ENCODE measurements around the gene FAM169A.
A peak's percentile ranks its signal among the peaks of the same experiment; 100 is the strongest.

The FAM169A gene

GRCh38 chr5:74786851-74787250, 79.3 kb downstream of the FAM169A start:
- H3K4me3 ChIP-seq (ENCODE audit: low read depth in 1 of 2, low read length in 1 of 2), result no peak overlapping the region
- H3K27me3 ChIP-seq, result no peaks in the 10 kb centered on the region
- H3K9me3 ChIP-seq, result no peaks in the 10 kb centered on the region
- TF ChIP-seq CTCF (IDR thresholded peaks at IDR 0.05), result no peak
- no peaks in the 10 kb centered on the region for H3K36me3 ChIP-seq
- no peaks in the 10 kb centered on the region for H3K4me1 ChIP-seq (ENCODE audit: control insufficient read depth in 1 of 2, insufficient read depth in 1 of 2, low read depth in 1 of 2, low read length in 1 of 2)
- H3K27ac ChIP-seq, result no peak overlapping the region

- Histone ChIP-seq H3K36me3 (peaks cover 45% of the 10 kb centered on the region), H3K27me3 (no peaks in the 10 kb centered on the region), H3K27ac (no peak overlapping the region), H3K9me3 (no peaks in the 10 kb centered on the region), H3K4me1 (ENCODE audit: control insufficient read depth in 1 of 2, insufficient read depth in 1 of 2, low read depth in 1 of 2, low read length in 1 of 2) (no peaks in the 10 kb centered on the region), H3K4me3 (ENCODE audit: low read depth in 1 of 2, low read length in 1 of 2) (no peak overlapping the region)
- TF ChIP-seq CTCF (IDR thresholded peaks at IDR 0.05), result no peak
Measured at GRCh38 chr5:74778609-74779008, 87.6 kb downstream of the FAM169A start.

- H3K36me3 ChIP-seq, result peaks cover 69% of the 10 kb centered on the region
- TF ChIP-seq CTCF (IDR thresholded peaks at IDR 0.05), result no peak
- H3K27ac ChIP-seq, result no peak overlapping the region
- H3K27me3 ChIP-seq, result no peaks in the 10 kb centered on the region
- peaks cover 6 to 8% of the 10 kb centered on the region in 2 experiments for H3K4me1 ChIP-seq (ENCODE audit: control insufficient read depth in 1 of 2, insufficient read depth in 1 of 2, low read depth in 1 of 2, low read length in 1 of 2)
- H3K9me3 ChIP-seq, result no peaks in the 10 kb centered on the region
- no peak overlapping the region for H3K4me3 ChIP-seq (ENCODE audit: low read depth in 1 of 2, low read length in 1 of 2)
Measured at GRCh38 chr5:74772359-74772758, 93.8 kb downstream of the FAM169A start.

- Histone ChIP-seq H3K9me3 (no peaks in the 10 kb centered on the region), H3K4me3 (ENCODE audit: low read depth in 1 of 2, low read length in 1 of 2) (peak overlapping the region; percentile 80 to 84), H3K27me3 (no peaks in the 10 kb centered on the region), H3K27ac (peak overlapping the region; percentile 87), H3K36me3 (peaks cover 37% of the 10 kb centered on the region), H3K4me1 (ENCODE audit: control insufficient read depth in 1 of 2, insufficient read depth in 1 of 2, low read depth in 1 of 2, low read length in 1 of 2) (peaks cover 20 to 22% of the 10 kb centered on the region in 2 experiments)
- TF ChIP-seq CTCF (IDR thresholded peaks at IDR 0.05), result no peak
Measured at GRCh38 chr5:74767579-74767913, 98.6 kb downstream of the FAM169A start.

- Histone ChIP-seq H3K9me3 (no peaks in the 10 kb centered on the region), H3K36me3 (peaks cover 37% of the 10 kb centered on the region), H3K27me3 (no peaks in the 10 kb centered on the region), H3K4me3 (ENCODE audit: low read depth in 1 of 2, low read length in 1 of 2) (peak within 1 kb of the TSS; percentile 80 to 84), H3K4me1 (ENCODE audit: control insufficient read depth in 1 of 2, insufficient read depth in 1 of 2, low read depth in 1 of 2, low read length in 1 of 2) (peaks cover 20 to 22% of the 10 kb centered on the region in 2 experiments), H3K27ac (peak within 1 kb of the TSS; percentile 87)
- TF ChIP-seq CTCF (IDR thresholded peaks at IDR 0.05), result no peak
Measured at GRCh38 chr5:74766849-74767578, 99.2 kb downstream of the FAM169A start, which contains the start of the genes GFM2 and NSA2. Gene GFM2 (minus strand): TSS chr5:74767117. CDS start chr5:74763742, 3,375 bp downstream. Gene NSA2 (plus strand): TSS chr5:74767249. CDS start chr5:74767361, 112 bp downstream.

All from neutrophil (primary cell).